Nucleus accumbens (tissue), 56 donors: ENCODE measurements around the gene ZNF771.
"Not testable (repeated sequence)": the region's sequence is repeated elsewhere in the genome, so short reads cannot be mapped to it uniquely, and the experiment has no call there.

Experiments
- DNase-seq, 56 donors: peaks; one replicate each; lab custom pipeline; 2025; lab: John Stamatoyannopoulos, UW

The ZNF771 gene

DNA sequence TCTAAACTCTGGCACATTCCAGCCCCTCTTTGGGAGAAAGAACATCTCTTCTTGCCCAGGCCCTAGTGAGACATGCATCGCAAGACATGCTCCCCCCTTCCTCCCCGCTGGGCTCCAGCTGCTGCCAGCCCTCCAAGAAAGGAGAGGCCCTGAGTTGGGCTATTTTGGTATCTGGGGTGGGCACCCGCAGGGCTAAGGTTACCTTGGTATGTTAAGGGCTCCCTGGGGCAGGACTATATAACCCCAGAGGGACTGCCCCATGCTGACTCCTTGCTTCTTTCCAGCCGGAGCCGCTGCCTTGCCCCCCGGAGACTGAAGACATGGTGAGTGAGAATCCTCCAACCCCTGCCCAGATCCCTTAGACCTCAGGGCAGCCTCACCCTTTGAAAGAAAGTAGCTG lies 32.9 kb upstream of the ZNF771 start, which contains the start of gene MYL11:
MYL11 (plus strand) TSS at position 265 of the 400 bp plus-strand sequence; CDS start at position 321, 56 bp downstream.
- no peak for DNase-seq

DNA sequence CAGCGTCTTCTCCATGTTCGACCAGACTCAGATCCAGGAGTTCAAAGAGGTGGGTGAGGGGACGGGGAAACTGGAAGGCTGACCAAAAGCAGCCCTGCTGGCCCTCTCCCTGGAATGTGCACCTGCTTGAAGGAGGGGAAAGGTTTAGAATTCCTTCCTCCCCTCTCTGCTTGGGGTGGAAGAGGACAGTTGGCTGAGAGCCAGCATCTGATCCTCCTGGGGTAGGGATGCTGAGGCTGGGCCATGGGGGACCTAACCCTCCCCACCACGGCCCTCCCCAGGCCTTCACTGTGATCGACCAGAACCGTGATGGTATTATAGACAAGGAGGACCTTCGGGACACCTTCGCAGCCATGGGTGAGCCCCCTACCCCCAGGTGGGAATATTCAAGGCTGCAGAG lies 31.5 kb upstream of the ZNF771 start:
- no peak for DNase-seq

GRCh38 chr16:30376461-30376902 lies 30.9 kb upstream of the ZNF771 start:
- no peak for DNase-seq

GRCh38 chr16:30377050-30377811 lies 30.2 kb upstream of the ZNF771 start:
- peak in 2 of 56 donors; percentile 76 to 84 for DNase-seq

DNA sequence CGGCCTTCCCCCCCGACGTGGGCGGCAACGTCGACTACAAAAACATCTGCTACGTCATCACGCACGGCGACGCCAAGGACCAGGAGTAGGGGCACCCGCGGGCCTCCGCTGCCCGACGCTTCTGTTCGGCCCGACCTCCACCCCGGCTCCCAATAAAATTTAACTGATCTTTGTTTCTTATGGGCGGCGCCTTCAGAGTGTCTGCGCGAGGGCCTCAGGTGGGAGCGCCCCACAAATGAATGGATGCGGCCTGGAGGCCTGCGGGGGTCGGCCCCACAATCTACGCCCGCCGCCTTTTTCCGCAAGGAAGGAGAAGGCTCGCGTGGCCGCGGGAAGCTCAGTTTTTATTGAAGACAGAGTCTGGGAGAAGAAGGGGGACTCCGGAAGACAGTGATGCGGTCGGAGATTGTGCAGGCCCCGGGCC lies 29.6 kb upstream of the ZNF771 start:
- DNase-seq = peak in 55 of 56 donors; percentile 59 to 96 (median 87)

- peak; percentile 84 to 100 (median 99) for DNase-seq
Measured at GRCh38 chr16:30378236-30379157, 28.9 kb upstream of the ZNF771 start.

- DNase-seq = no peak
Measured at GRCh38 chr16:30379158-30379783, 28.1 kb upstream of the ZNF771 start.

- no peak for DNase-seq
Measured at GRCh38 chr16:30380072-30380802, 27.2 kb upstream of the ZNF771 start.

DNA sequence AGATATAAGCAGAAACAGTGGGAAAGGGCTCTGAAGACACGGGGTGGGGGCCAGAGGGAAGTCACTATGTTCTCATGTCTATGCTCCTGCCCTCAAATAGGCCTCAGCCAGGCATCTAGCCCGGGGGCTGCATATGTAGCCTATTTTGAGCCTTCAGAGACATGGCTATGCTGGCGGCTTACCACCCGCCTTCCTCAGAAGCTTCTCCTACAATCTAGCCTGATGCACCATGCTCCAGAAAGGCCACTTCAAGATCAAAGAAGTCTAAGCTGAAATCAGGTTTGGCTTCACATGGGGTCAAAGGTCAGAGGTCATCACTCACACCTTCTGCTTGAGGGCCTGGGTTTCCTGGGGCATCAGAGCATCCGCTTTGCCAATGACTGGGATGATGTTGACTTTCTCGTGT lies 26.6 kb upstream of the ZNF771 start:
- no peak for DNase-seq

GRCh38 chr16:30381291-30382041 lies 25.9 kb upstream of the ZNF771 start:
- DNase-seq = no peak

DNA sequence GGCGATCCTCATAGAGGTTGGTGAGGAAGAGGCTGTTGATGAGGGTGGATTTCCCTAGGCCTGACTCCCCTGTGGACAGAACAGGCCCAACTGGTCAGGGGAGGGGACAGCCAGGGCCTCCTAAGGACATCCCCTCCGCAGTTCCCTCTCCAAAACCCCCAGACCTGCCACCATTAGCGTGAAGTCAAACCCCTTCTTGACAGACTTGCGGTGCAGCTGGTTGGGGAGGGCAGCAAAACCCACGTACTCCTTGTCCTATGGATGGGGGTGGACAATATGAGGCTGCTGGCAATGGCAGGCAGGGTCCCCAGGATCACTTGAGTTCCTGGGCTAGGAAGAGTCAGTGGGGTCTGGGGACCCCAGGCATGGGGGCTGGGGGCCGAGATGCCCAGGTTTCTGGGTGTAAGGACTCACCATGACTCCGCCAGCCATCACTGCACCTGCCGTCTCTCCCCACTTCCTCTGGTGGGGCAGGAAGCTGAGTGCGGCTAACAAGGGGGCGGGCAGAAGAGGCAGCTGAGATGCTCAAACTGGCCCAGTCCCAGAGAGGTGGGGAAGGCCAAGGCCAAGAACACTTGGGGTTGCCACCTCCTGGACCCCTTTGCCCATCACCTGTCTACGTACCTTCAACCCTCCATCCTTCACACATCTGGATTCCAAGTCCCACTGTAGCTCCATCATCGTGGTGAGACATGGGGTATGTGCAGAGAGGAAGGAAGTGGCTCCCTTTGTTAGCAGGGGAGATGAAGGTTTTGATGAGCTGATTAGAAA lies 25.1 kb upstream of the ZNF771 start, which contains the start of gene SEPTIN1:
SEPTIN1 (minus strand) TSS at position 451 of the 771 bp plus-strand sequence; CDS start at position 432, 19 bp downstream.
- no peak for DNase-seq

GRCh38 chr16:30383521-30383920 lies 23.9 kb upstream of the ZNF771 start:
- DNase-seq = no peak

DNA sequence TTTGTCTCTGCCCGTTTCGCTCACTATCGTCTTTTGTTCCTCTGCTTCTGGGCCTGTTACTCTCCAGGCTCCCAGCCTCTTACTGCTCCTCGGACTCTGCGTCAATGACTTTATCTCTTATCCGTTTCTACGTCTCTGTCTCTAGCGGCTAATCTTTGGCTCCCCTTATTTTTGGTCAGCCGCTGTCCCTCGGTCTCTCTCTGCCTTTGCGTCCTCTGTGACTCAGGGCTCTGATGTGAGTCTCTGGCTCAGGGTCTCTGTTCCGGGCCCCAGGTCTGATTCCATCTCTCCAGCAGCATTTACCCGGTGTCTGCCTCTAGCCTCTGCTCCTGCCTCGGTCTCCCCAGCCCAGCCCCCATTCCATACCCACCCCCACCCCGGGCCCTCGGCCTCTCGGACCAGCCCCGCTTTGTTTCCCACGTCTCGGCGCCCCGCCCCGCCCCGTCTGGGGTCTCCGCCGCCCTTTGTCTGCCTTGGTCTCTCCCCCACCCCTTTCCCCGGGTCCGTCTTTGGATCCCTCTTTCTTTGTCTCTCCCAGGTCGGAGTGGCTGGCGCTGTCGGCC lies 12.7 kb upstream of the ZNF771 start:
- DNase-seq = peak in 4 of 56 donors; percentile 45 to 58 (median 50)

- peak in 54 of 56 donors; percentile 25 to 91 (median 78) for DNase-seq
Measured at GRCh38 chr16:30395155-30395991, 12.0 kb upstream of the ZNF771 start, which contains the start of gene ZNF48. Gene ZNF48 (plus strand): TSS chr16:30395420. CDS start chr16:30395795, 375 bp downstream.

DNA sequence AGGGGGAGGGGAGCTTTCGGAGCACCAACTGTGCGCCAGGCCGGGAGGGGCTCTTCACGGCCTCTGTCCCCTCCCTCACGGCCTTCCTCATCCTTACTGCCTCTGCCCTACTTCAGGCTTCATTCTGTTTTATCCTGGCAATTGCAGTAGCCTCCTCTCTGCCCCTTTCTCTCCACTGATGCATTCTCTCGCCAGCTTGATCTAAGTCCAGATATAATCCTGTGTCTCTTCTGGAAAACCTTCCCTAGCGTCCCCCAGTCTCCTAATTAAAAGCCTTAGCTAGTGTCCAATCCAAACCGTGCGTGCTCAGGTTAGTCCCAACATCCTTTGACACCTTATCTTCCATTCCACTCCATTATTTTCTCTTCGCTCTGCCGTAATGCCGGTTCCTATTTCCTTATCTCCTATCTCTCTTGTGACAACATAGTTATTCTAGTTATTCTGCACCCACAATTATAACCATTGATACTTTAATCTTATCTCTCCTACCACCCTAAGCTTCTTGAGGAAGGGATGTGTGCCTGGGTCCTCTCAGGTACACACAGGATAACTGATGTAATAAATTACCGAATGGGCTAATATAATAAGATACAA lies 11.3 kb upstream of the ZNF771 start:
- DNase-seq = peak in 1 of 56 donors; percentile 34

GRCh38 chr16:30396627-30397026 lies 10.8 kb upstream of the ZNF771 start:
- not testable (repeated sequence) for DNase-seq
